Spinal cord (tissue), 10 donors: ENCODE data around the gene AKT3. TPM values are rescaled to one million over a fixed set of nuclear protein-coding genes. Genes with fewer than 3 reads are reported as not detected.

ENCODE experiments used
- DNase-seq, 6 donors: peaks; one replicate each; pipeline versions ENCODE4 v3.0.0 to v3.0.0-alpha.2; 2013 to 2015; ENCODE audit warnings: low spot score in 6 of 6, low read depth in 4 of 6
- H3K27ac ChIP-seq: one replicate; pipeline ENCODE4 v1.5.1; 2013; ENCODE audit warnings: low read depth, low read length, control low read depth
- H3K27me3 ChIP-seq: one replicate; pipeline ENCODE4 v1.6.1; 2013; ENCODE audit warnings: low read length; ENCODE audit not compliant: control insufficient read depth, insufficient read depth
- H3K36me3 ChIP-seq: one replicate; pipeline ENCODE4 v1.6.1; 2013; ENCODE audit warnings: low read length; ENCODE audit not compliant: control insufficient read depth, insufficient read depth
- H3K4me1 ChIP-seq: one replicate; pipeline ENCODE4 v1.6.1; 2013; ENCODE audit warnings: low read length; ENCODE audit not compliant: control insufficient read depth, insufficient read depth
- H3K4me3 ChIP-seq: one replicate; pipeline ENCODE4 v1.5.1; 2013; ENCODE audit warnings: low read depth, low read length, control low read depth
- H3K9me3 ChIP-seq: one replicate; pipeline ENCODE4 v1.6.1; 2013; ENCODE audit warnings: low read length; ENCODE audit not compliant: control insufficient read depth, insufficient read depth
- WGBS: methylation state at CpG from one replicate; pipeline ENCODE4 v1.1.5; 2013; ENCODE audit warnings: missing lambda C conversion rate; ENCODE audit not compliant: insufficient coverage; 5-methylcytosine and 5-hydroxymethylcytosine counted together
- polyA plus RNA-seq, 2 donors: library from polyadenylated mRNA; unstranded; fragments of 120-200 nt; gene quantifications; one replicate each; pipeline ENCODE4 v1.2.1, GENCODE V29; 2013; ENCODE audit not compliant: insufficient read length in 2 of 2
- total RNA-seq, 2 donors: library from RNA; depleted of rRNA in 1 of 2; stranded (reverse); fragments of 120-200 nt in 1 of 2; fragments of >200 nt in 1 of 2; gene quantifications; one replicate each; pipeline versions ENCODE4 v1.2.3 to v1.2.4, GENCODE V29; 2013 to 2014
- donor health status: healthy.

AKT3 gene
- total and polyA plus RNA-seq, 4 donors = 53.8 to 127 (median 77.4) TPM

GRCh38 chr1:243723050-243723449 is 127.0 kb downstream of the AKT3 start:
- no peaks in the 10 kb centered on the region for H3K27me3 ChIP-seq
- no peaks in the 10 kb centered on the region for H3K9me3 ChIP-seq
- H3K27ac ChIP-seq = no peak overlapping the region
- no peaks in the 10 kb centered on the region for H3K4me1 ChIP-seq
- no peak overlapping the region for H3K4me3 ChIP-seq
- peak in 1 of 6 donors; percentile 84 for DNase-seq
- H3K36me3 ChIP-seq = no peaks in the 10 kb centered on the region
- no CpG with 5 or more reads among the region's 3 CpGs for WGBS

DNA sequence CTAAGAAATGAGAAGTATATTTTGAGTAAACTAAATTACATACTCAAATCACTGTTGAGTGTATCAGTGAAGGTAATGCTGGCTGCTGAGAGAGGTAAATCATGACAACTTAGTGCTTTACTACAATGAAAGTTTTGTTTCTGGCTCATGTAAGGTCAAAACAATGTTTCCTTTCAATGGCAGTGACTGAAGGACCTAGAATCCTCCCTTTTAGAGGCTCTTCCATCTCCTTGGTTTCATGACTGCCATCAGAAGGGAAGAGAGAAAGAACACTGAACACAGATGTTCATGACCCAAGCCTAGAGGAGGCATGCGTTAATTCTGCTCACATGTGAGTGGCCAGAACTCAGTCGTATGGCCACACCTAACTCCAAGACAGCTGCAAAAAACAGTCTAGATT is 130.6 kb downstream of the AKT3 start:
- no peak overlapping the region for H3K27ac ChIP-seq
- no peaks in the 10 kb centered on the region for H3K27me3 ChIP-seq
- H3K36me3 ChIP-seq = no peaks in the 10 kb centered on the region
- no peaks in the 10 kb centered on the region for H3K9me3 ChIP-seq
- H3K4me3 ChIP-seq = no peak overlapping the region
- H3K4me1 ChIP-seq = no peaks in the 10 kb centered on the region
- DNase-seq = no peak
- WGBS = 69% methylated on average over 2 of the region's 2 CpGs

DNA sequence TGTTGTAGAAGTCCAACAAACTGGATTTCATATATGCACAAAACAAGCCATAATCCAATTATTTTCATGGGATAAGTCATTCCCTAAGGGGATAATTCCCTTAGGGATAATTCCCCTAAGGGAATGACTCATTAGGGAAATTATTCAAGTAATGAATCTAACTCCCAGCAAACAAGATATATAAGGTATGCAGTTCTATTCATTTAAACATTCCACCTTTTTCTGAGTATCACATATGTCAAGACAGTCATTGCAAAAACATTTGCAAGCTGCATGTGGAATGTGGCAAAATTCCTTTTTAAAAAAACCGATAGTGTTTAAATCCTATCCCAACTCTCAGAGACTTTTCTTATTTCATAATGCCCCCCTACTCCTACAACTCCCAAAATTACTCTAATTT is 131.2 kb downstream of the AKT3 start:
- no peaks in the 10 kb centered on the region for H3K27me3 ChIP-seq
- no peaks in the 10 kb centered on the region for H3K36me3 ChIP-seq
- no peaks in the 10 kb centered on the region for H3K4me1 ChIP-seq
- H3K27ac ChIP-seq = no peak overlapping the region
- DNase-seq = no peak
- no peaks in the 10 kb centered on the region for H3K9me3 ChIP-seq
- WGBS = 80% methylated on average over 1 of the region's 1 CpG
- no peak overlapping the region for H3K4me3 ChIP-seq

GRCh38 chr1:243718022-243718421 is 132.0 kb downstream of the AKT3 start:
- Histone ChIP-seq H3K4me3 (no peak overlapping the region), H3K27me3 (no peaks in the 10 kb centered on the region), H3K27ac (no peak overlapping the region), H3K4me1 (no peaks in the 10 kb centered on the region), H3K9me3 (no peaks in the 10 kb centered on the region), H3K36me3 (no peaks in the 10 kb centered on the region)
- no peak for DNase-seq
- WGBS = no CpG with 5 or more reads among the region's 2 CpGs

DNA sequence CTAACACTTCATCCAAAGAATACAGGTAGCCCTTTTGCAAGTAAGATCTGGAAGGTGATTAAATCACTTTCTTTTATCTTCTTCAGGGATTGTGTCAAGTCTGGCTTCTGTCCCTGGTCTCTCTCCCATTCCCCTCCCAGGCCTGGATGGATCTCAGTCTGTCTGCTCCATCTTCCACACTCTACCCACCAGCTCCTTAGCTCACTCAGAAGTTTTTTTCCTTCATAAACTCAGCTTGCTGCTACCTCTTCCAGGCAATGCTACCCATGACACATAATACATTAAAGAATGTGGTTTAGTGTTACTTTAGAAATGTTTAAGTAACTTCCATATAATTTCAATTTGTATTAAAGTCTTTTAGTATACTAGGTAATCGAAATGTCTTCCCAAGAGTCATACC is 133.1 kb downstream of the AKT3 start:
- no peak for DNase-seq
- Histone ChIP-seq H3K4me3 (no peak overlapping the region), H3K27ac (no peak overlapping the region), H3K9me3 (no peaks in the 10 kb centered on the region), H3K4me1 (no peaks in the 10 kb centered on the region), H3K27me3 (no peaks in the 10 kb centered on the region), H3K36me3 (no peaks in the 10 kb centered on the region)
- no CpG with 5 or more reads among the region's 1 CpG for WGBS

- Histone ChIP-seq H3K36me3 (no peaks in the 10 kb centered on the region), H3K4me1 (no peaks in the 10 kb centered on the region)
Observed at GRCh38 chr1:243715285-243715684, 134.8 kb downstream of the AKT3 start.

DNA sequence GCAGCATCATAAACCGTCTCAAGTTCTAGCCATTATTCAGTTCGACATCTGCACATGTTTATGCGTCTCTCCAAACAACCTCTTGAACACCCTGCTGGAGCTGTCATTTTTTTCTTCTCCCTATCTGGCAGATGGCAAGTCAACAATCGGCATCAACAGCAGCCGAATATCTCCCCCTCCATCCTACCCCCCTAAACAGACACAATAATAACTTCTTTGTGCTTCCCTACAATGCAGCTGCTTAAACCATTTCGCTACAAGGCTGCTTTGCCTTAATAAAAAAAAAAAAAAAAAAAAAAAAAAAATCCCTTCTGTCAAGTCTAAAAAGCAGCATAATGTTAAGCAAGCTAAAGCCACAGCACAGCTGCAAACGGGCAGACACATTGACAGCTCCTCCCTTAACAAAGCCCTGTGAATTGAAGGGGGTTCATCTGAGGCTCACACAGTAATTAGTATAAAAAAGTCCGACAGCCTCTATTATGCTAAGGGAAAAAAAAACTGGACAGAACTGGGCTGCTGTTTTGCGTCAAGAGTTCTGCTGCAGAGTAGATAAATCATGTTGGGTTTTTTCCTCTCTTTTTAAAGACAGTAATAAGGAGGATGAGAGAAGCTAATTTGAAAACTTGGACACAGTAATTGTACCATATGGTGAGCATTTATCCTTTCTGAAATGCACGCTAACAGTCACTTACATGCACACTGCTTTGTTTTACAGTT is 136.4 kb downstream of the AKT3 start:
- peak; percentile 39 to 94 (median 50) for DNase-seq
- H3K36me3 ChIP-seq = no peaks in the 10 kb centered on the region
- no peaks in the 10 kb centered on the region for H3K4me1 ChIP-seq
- H3K27ac ChIP-seq = peak overlapping the region; percentile 61
- H3K4me3 ChIP-seq = peak overlapping the region; percentile 22
- H3K27me3 ChIP-seq = no peaks in the 10 kb centered on the region
- 15% methylated on average over 5 of the region's 10 CpGs for WGBS
- no peaks in the 10 kb centered on the region for H3K9me3 ChIP-seq

More at GRCh38 chr1:243715285-243715684, 134.8 kb downstream of the AKT3 start:
- H3K27me3 ChIP-seq = no peaks in the 10 kb centered on the region
- no peak overlapping the region for H3K27ac ChIP-seq
- WGBS = no CpG with 5 or more reads among the region's 3 CpGs
- no peak for DNase-seq
- H3K4me3 ChIP-seq = no peak overlapping the region
- no peaks in the 10 kb centered on the region for H3K9me3 ChIP-seq

GRCh38 chr1:243712941-243713340 is 137.1 kb downstream of the AKT3 start:
- no peak overlapping the region for H3K27ac ChIP-seq
- WGBS = no CpG with 5 or more reads among the region's 5 CpGs
- H3K4me3 ChIP-seq = peak overlapping the region; percentile 22
- DNase-seq = peak in 4 of 6 donors; percentile 17 to 61 (median 39)
- no peaks in the 10 kb centered on the region for H3K9me3 ChIP-seq
- H3K4me1 ChIP-seq = no peaks in the 10 kb centered on the region
- no peaks in the 10 kb centered on the region for H3K27me3 ChIP-seq
- no peaks in the 10 kb centered on the region for H3K36me3 ChIP-seq

GRCh38 chr1:243712242-243712641 is 137.8 kb downstream of the AKT3 start:
- no peaks in the 10 kb centered on the region for H3K4me1 ChIP-seq
- H3K4me3 ChIP-seq = no peak overlapping the region
- no CpG with 5 or more reads among the region's 5 CpGs for WGBS
- DNase-seq = no peak
- no peaks in the 10 kb centered on the region for H3K27me3 ChIP-seq
- no peak overlapping the region for H3K27ac ChIP-seq
- no peaks in the 10 kb centered on the region for H3K9me3 ChIP-seq
- H3K36me3 ChIP-seq = no peaks in the 10 kb centered on the region

DNA sequence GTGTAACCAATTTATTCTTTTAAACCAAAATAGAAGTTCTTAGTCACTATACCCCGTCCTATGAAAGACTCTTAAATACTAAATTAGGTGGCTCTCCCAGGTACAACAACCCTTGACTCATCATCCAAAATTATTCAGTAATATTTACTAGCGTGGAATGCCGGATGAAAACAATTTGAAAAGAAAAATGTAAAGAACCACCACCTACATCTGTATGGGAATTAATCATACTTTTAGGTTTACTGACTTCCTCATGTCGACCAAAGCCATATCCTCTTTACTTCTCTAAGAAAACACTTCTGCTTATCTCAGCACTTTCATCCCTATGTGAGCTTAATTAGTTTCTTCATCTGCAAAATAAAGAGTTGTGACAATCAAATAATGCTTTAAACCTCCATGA is 139.6 kb downstream of the AKT3 start:
- no CpG with 5 or more reads among the region's 4 CpGs for WGBS
- no peaks in the 10 kb centered on the region for H3K9me3 ChIP-seq
- no peak overlapping the region for H3K4me3 ChIP-seq
- DNase-seq = no peak
- H3K27me3 ChIP-seq = no peaks in the 10 kb centered on the region
- H3K36me3 ChIP-seq = no peaks in the 10 kb centered on the region
- H3K27ac ChIP-seq = no peak overlapping the region
- no peaks in the 10 kb centered on the region for H3K4me1 ChIP-seq
